ENCODE results near the gene CKLF. TPM values are rescaled to one million over a fixed set of nuclear protein-coding genes. Genes with fewer than 3 reads are reported as not detected.
"Not testable (repeated sequence)": the region's sequence is repeated elsewhere in the genome, so short reads cannot be mapped to it uniquely, and the experiment has no call there.

CKLF gene
- total and polyA plus RNA-seq, 7 donors, result 24.1 to 57.4 (median 46.7) TPM

DNA sequence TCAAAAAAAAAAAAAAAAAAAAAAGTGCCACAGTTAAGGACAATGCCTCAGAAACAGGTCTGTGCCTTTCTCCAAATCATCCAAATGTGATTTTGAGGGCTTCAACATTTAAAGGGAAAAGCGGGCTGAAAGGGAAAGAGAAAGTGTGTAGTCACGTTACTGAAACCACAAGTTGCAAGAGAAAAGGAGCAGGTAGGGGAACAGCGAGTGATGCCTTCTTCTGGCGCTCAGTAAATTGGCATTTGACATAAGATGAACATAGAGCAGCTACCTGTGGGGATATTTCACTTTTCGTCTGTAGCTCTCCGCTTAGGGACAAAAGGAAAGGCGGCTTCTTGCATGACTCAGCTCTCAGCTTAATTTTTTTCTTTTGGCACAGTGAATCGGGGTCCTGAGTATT, 37.9 kb downstream of the CKLF start:
- Histone ChIP-seq H3K27ac (no peak overlapping the region), H3K4me1 (no peaks in the 10 kb centered on the region), H3K4me3 (no peak overlapping the region), H3K9me3 (peaks cover 0 to 4% (median 0%) of the 10 kb centered on the region in 4 donors), H3K36me3 (no peaks in the 10 kb centered on the region), H3K27me3 (no peaks in the 10 kb centered on the region)
- intact Hi-C loops (cut with DNase I), result no loop called here
- no peak for DNase-seq
- WGBS, 2 donors, result 47 to 83% methylated on average over 8 of the region's 8 CpGs
- TF ChIP-seq POLR2A (IDR thresholded peaks at IDR 0.05) (no peak), EP300 (IDR thresholded peaks at IDR 0.05) (no peak), POLR2AphosphoS5 (IDR thresholded peaks at IDR 0.05) (no peak)
- TF ChIP-seq, protein P1, sequence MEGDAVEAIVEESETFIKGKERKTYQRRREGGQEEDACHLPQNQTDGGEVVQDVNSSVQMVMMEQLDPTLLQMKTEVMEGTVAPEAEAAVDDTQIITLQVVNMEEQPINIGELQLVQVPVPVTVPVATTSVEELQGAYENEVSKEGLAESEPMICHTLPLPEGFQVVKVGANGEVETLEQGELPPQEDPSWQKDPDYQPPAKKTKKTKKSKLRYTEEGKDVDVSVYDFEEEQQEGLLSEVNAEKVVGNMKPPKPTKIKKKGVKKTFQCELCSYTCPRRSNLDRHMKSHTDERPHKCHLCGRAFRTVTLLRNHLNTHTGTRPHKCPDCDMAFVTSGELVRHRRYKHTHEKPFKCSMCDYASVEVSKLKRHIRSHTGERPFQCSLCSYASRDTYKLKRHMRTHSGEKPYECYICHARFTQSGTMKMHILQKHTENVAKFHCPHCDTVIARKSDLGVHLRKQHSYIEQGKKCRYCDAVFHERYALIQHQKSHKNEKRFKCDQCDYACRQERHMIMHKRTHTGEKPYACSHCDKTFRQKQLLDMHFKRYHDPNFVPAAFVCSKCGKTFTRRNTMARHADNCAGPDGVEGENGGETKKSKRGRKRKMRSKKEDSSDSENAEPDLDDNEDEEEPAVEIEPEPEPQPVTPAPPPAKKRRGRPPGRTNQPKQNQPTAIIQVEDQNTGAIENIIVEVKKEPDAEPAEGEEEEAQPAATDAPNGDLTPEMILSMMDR (IDR thresholded peaks at IDR 0.05), result no peak

DNA sequence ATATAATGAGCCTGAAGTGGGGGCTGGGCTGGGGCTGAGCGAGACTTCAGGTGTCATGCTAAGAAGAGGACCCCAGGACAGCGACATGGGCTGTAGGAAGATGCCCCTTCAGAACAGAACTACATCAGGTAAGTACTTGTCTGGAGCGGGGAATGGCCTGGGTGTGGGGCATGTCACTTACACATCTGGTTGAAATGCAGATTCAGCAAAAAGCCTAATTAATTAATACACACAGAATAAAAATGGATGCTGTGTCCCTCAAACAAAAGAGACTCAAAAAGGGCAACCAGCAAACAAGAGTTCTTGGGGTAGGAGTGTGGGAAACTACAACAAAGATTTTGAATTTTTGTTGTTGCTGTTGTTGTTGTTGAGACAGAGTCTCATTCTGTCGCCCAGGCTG, 38.6 kb downstream of the CKLF start:
- Histone ChIP-seq H3K27ac (no peak overlapping the region), H3K36me3 (no peaks in the 10 kb centered on the region), H3K9me3 (peaks cover 0 to 4% (median 0%) of the 10 kb centered on the region in 4 donors), H3K4me1 (no peaks in the 10 kb centered on the region), H3K27me3 (no peaks in the 10 kb centered on the region), H3K4me3 (no peak overlapping the region)
- 95 to 97% methylated on average over 4 of the region's 4 CpGs for WGBS, 2 donors
- intact Hi-C loops (cut with DNase I), result no loop called here
- DNase-seq, result no peak
- TF ChIP-seq POLR2AphosphoS5 (IDR thresholded peaks at IDR 0.05) (no peak), EP300 (IDR thresholded peaks at IDR 0.05) (no peak), POLR2A (IDR thresholded peaks at IDR 0.05) (no peak)
- TF ChIP-seq, protein P1 (IDR thresholded peaks at IDR 0.05), result no peak

DNA sequence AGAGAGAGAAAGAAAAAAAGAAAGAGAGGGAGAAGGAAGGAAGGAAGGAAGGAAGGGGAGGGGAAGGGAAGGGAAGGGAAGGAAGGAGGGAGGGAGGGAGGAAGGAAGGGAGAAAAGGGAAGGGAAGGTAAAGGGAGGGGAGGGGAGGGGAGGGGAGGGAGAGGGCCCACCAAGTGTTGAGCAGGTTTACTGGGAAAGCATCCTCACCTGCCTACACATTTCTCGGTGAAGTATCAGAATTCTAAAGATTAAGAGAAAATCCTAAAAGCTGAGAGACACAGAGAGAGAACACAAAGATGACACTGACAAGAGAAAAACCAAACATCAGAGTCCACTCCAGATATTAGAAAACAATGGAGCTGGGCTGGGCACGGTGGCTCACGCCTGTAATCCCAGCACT, 39.9 kb downstream of the CKLF start:
- Histone ChIP-seq H3K27ac (no peak overlapping the region), H3K27me3 (no peaks in the 10 kb centered on the region), H3K4me3 (no peak overlapping the region), H3K9me3 (peaks cover 0 to 4% (median 0%) of the 10 kb centered on the region in 4 donors), H3K4me1 (no peaks in the 10 kb centered on the region), H3K36me3 (no peaks in the 10 kb centered on the region)
- no peak for DNase-seq
- TF ChIP-seq POLR2AphosphoS5 (IDR thresholded peaks at IDR 0.05) (no peak), EP300 (IDR thresholded peaks at IDR 0.05) (no peak)
- TF ChIP-seq, protein P1 (IDR thresholded peaks at IDR 0.05), result no peak
- intact Hi-C loops (cut with DNase I), result no loop called here
- WGBS, 2 donors, result 92 to 97% methylated on average over 3 of the region's 3 CpGs

DNA sequence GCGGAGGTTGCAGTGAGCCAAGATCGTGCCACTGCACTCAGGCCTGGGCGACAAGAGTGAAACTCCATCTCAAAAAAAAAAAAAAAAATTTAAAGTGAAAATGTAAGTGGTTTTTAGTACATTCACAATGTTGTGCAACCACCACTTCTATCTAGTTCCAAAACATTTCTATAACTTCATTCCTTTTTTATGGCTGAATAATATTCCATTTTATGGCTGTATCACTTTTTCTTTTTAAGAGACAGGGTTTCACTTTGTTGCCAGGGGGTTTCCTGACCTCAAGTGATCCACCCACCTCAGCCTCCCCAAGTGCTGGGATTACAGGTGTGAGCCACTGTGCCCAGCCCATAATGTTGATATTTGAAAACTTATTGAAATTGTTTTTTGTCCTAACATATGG, 40.4 kb downstream of the CKLF start:
- Histone ChIP-seq H3K36me3 (no peaks in the 10 kb centered on the region), H3K4me3 (no peak overlapping the region), H3K27me3 (no peaks in the 10 kb centered on the region), H3K4me1 (no peaks in the 10 kb centered on the region), H3K9me3 (peaks cover 0 to 4% (median 0%) of the 10 kb centered on the region in 4 donors), H3K27ac (no peak overlapping the region)
- no peak for TF ChIP-seq POLR2A (IDR thresholded peaks at IDR 0.05)
- no peak for DNase-seq
- WGBS, 2 donors, result 96 to 98% methylated on average over 3 of the region's 3 CpGs
- intact Hi-C loops (cut with DNase I), result no loop called here

DNA sequence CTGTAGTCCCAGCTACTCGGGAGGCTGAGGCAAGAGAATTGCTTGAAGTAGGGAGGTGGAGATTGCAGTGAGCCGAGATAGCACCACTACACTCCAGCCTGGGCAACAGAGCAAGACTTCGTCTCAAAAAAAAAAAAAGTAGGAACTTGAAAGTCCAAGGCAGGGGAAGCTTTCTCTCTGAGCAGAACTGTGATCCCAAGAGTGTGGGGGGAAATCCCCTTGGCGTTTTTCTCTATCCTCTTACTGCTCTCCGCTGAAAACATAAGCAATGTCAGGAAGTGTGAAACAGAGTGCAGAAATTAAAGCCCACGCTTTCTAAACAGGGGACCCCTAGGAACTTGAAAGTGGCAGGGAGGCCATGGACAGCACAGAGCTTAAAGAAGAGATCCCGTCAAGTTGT, 42.4 kb downstream of the CKLF start:
- 56 to 84% methylated on average over 7 of the region's 7 CpGs for WGBS, 2 donors
- Histone ChIP-seq H3K27ac (no peak overlapping the region), H3K9me3 (peaks cover 0 to 4% (median 0%) of the 10 kb centered on the region in 4 donors), H3K4me3 (no peak overlapping the region), H3K27me3 (no peaks in the 10 kb centered on the region), H3K36me3 (no peaks in the 10 kb centered on the region), H3K4me1 (no peaks in the 10 kb centered on the region)
- intact Hi-C loops (cut with DNase I), result no loop called here
- TF ChIP-seq, protein P1 (IDR thresholded peaks at IDR 0.05), result no peak
- TF ChIP-seq POLR2AphosphoS5 (IDR thresholded peaks at IDR 0.05), result no peak
- TF ChIP-seq EP300 (IDR thresholded peaks at IDR 0.05), result no peak
- no peak for TF ChIP-seq POLR2A (IDR thresholded peaks at IDR 0.05)
- no peak for DNase-seq

DNA sequence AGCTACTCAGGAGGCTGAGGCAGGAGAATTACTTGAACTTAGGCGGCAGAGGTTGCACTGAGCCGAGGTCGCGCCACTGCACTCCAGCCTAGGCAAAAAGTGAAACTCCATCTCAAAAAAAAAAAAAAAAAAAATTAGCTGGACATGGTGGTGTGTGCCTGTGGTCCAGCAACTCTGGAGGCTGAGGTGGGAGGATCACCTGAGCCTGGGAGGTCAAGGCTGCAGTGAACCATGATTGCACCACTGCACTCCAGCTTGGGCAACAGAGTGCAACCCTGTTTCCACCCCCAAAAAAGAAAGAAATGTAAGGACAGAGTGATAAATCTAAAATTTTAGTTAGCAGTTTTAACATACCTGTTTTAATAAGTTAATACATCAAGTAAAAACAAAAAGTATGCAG, 44.2 kb downstream of the CKLF start:
- H3K4me3 ChIP-seq; H3K27ac ChIP-seq; DNase-seq; intact Hi-C loops (cut with DNase I); H3K4me1 ChIP-seq; H3K9me3 ChIP-seq; H3K27me3 ChIP-seq; H3K36me3 ChIP-seq: not testable (repeated sequence)
- WGBS, 2 donors, result 98 to 99% methylated on average over 4 of the region's 4 CpGs
